Stimulated activated CD4-positive, alpha-beta T cell treated with anti-CD3 and anti-CD28 coated beads, Interleukin-4, amount 100 ng/mL, for 24 hours (primary cell): ENCODE measurements around the gene FBH1.
A peak's percentile ranks its signal among the peaks of the same experiment; 100 is the strongest.
"Not testable (repeated sequence)": the region's sequence is repeated elsewhere in the genome, so short reads cannot be mapped to it uniquely, and the experiment has no call there.

Experiments
- DNase-seq: peaks from one replicate; pipeline ENCODE4 v3.0.0-alpha.2; 2020

The FBH1 gene

DNA sequence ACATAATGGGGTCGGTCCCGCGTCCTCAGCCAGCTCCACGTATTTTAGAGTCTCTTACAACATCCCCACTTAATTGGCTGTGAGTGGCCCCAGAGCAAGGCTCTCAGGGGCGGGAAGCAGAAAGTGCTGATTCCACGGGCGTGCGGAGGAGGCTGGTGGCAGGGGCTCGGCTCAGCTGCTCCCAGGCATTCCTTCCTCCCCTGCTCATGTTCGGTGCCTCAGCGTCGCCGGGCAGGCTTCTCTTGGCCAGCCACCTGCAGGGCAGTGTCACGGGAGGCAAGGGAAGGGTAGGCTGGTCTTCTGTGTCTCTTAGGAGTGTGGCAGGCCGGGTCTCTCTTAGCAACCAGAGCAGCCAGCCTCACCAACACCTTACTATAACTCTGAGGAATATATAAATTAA lies 53.5 kb downstream of the FBH1 start:
- no peak for DNase-seq

DNA sequence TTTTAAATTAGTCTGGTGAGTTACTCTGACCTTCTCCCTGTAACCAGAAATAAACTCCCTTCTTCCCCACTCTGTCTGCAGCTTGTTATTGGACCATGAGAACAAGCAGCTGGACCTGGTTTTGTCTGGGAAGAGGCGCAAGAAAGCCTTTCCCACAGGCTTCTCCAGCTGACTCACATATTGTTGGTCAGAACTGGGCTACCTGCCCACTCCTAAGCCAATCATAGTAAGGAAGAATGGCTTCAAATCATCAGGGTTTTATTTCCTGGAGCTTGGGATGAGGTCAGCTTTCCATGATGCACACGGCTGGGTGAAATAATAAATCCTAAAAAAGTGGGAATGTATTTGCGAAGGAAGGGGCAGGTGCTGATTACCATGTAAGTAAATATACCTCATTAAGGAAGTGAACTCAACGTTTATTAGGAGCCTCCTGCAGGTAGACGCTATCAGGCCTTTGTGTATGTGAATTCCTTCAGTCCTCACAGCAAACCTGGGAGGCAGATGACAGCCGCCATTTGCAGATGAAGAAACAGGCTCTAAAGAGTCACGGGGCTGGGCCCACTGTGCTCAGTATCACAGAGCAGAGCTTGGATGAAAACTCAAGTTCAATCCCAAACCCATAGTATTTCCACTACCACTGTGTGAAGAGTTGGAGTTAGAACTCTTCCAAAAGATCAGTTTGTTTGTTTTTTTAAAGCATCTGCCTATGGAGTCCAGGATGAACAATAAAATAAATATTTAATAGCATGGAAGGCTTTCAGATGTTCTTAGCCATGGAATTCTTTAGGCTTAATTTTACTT lies 54.5 kb downstream of the FBH1 start:
- no peak for DNase-seq

DNA sequence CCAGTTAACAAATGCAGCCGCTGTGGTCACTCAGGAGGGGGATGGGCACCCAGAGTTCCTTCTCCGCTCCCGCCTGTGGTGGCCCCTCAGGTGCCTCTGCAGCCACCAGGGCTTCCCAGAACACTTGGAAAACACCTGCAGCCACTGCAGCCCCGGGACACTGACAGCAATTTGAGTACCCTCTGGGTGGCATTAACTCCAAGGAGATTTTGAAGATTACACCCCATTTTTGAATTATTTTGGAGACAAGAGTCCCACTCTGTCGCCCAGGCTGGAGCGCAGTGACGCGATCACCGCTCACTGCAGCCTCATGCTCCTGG lies 55.1 kb downstream of the FBH1 start:
- DNase-seq: no peak

DNA sequence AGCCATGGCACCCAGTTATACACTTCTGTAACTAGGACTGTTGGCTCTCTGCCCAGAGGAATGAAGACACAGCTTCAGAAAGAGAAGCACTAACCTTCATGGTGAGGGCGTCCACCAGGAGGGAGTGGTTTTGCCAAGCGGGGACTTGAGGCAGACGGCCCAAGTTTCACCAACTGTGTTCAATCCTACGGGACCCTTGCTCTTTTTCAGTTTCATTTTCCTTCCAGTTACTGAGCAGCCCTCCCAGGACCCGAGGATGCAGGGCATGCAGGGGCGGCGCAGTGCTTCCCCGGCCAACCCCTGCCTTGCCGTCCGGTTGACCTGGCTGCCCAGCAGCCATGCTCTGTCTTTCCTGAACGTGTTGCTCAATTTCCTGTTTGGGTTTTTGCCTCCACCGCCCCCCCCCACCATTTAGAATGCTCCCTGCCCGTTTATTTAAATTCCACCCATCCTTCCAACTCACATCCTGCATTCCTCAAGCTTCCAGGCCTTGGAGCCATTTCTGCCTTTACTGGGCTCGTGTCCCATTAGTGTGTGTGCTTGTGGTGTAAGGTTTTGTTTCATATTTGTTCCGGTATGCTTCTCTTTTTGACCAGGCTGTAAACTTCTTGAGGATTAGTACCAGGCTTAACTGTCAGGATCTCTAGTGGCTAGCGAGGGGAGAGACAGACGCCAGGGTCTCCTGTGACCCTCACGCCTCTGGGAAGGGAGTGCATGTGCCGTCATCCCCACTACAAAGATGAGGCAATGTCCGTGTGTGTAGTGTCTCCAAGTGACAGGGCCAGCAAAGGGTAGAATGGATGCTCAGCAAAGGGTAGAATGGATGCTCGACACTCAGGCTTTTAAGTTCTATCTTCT lies 55.7 kb downstream of the FBH1 start:
- DNase-seq: no peak

DNA sequence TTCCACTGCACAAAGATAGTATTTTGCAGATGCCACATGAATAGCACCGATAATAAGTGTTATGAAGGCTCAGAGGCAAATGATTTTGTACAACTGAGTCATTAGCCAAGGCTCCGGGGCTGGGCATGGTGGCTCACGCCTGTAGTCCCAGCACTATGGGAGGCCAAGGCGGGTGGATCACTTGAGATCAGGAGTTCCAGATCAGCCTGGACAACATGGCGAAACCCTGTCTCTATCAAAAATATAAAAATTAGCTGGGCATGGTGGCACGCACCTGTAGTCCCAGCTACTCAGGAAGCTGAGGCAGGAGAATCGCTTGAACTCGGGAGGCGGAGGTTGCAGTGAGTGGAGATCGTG lies 56.4 kb downstream of the FBH1 start:
- DNase-seq: not testable (repeated sequence)

DNA sequence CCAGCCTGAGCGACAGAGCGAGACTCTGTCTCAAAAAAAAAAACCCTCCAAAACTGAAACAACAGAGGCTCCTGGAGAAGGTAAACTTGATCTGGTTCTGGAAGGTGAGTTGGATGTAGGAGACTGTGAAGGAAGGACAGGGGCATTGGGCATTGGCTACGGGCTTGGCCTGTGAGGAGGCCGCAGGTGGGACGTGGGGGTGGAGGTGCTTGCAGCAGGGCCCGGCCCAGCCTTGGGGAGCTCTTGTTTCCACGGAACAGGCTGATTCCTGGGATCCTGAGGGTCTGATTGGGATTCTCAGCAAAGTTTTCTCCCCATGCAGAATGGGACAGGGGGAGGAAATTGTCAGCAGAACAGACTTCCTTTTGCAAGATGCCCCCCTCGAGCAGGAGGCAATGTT lies 56.7 kb downstream of the FBH1 start:
- no peak for DNase-seq

DNA sequence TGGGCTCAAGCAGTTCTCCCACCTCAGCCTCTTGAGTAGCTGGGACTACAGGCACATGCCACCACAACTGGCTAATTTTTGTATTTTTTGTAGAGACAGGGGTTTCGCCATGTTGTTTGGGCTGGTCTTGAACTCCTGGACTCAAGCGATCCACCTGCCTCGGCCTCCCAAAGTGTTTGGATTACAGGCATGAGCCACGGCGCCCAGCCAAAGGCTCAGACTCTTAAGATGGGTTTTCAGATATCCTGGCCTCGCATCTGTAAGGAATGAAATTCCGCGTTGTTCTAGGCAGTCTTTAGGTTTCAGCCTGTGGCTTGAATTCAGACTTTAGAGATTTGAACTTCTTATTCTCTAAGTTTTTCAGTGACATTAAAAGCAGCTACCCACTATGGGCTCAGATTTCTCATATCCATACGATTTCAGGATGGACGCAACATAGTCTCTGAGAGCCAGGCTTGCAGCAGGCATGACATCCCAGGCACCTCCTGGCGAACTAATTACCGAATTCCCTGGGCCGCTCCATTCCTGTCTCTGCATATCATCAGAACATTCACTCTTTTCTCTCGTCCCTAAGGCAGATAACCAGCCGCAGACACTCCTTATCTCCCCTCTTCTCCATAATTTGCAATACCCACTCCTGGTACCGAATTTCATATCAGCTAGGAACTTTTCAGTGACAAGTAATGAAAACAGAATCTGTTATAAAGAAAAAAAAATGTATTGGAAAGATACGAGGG lies 57.6 kb downstream of the FBH1 start:
- no peak for DNase-seq

DNA sequence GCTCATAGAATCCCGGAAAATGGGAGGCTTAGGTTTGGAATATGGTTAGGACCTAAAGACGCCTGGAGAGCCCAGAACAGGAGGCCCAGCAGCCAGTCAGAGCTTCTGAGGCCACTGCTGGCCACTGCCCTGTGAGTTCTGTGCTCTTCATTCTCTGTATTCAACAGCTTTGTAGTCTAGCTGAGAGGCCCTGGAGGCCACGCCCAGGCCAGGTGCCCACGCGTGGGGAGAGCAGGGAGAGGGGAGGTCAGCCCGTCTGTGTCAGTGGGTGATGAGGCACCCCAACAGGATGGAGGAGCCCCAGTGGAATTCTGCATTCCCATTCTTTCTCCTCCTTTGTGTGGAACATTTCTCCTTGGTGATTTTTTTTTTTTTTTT lies 58.2 kb downstream of the FBH1 start:
- DNase-seq: no peak

DNA sequence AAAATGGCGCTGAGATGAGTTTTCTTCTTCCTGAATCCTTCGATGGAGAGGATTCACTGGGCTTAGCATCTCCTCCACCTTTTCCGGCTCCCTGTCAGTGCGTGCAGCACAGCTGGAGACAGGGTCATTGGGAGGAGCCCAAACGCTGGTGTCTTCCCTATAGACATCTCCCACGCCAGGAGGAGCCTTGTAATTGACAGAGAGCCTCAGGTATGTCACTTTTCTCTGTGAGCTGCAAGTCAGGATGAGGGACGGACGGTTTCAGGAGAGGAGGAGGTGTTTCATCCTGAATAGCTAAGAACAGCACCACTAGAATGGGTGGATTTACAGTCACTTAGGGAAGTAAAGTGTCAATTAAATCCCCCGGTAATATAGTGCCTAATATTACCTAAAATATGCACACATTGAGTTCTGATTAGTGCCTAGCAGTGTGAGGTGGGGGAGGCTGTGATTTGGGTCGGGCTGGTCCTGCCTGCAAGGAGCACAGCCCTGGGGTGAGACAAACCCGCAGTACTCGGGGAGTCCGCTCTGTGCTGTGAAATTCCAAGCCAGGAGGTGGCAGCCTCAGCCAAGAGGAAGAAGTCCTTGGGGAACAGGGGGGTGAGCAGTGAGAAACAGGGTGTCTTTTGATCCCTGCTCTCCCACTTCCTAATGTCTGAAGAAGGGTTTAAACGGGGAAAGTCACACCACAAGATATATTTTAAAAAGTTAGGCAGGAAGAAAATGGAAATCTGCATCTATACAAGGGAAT lies 59.1 kb downstream of the FBH1 start:
- DNase-seq: peak; percentile 42

DNA sequence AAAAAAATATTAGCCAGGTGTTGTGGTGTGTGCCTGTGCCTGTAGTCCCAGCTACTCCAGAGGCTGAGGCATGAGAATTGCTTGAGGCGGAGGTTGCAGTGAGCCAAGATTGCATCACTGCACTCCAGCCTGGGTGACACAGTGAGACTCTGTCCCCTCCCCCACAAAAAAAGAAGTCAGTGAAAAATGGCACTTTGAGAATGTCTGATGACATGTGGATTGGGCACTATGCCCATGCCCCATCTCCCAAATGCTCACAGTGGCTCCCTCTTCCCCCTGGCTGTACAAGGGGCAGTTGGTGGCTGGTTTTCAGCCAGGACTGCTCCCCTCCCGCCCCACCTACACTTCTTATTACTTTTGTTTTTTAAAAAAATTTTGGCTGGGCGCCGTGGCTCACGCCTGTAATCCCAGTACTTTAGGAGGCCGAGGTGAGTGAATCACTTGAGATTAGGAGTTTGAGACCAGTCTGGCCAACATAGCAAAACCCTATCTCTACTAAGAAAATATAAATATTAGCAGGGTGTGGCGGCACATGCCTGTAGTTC lies 61.2 kb downstream of the FBH1 start:
- DNase-seq: no peak

DNA sequence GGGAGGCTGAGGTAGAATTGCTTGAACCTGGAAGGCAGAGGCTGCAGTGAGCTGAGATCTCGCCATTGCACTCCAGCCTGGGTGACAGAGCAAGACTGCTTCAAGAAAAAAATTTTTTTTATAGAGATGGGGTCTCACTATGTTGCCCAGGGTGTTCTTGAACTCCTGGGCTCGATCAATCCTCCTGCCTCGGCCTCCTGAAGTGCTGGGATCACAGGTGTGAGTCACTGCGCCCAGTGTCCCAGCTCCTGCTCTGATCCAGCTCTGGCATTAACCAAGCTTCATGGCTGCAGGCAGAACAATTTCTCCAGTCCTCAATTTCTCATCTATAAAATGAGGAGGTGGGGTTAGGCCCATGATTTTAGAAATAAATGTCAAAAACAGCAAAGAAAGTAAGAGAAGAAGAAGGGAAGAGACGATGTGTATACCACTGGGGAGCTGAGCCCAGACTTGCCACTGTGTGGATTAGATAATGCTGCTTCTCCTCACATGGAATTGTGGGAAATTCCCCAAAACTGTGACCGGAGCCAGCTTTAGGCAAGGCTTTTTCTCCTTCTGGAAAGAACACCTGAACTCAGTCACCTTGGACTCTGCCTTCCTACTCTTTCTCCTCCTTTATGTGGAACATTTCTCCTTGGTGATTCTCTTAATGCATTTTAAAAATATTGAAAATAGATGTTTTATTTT lies 61.8 kb downstream of the FBH1 start:
- DNase-seq: no peak

DNA sequence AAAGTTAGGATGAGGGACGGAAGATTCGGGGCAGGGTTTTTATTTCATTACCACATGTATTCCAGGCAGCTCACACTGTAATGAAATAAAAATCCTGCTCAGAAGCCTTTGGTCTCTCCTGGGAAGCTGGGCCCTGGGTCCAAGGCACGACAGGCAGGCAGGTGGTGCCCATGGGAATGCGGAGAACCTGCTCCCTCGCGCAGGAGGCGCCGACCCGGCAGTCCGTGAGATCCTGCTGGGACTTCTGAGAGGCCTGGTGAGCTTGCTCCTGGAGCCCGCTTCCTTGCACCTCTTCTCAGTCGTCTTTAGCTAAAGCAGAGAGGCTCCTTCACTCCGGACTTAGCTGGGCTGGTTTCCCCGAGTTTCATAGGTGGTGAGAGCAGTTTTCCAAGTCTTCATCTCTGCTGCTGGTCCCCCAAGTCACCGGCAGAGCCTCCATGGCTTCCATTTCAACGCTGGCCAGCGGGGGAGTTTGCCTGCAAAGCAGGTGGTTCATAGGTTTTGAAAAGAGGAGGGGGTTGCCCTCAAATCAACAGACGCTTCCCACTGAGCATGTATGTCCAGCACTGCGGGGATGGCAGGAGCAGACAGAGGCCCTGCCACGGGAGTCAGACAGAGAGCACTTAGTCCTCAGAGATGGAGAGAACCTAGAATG lies 62.8 kb downstream of the FBH1 start:
- no peak for DNase-seq

DNA sequence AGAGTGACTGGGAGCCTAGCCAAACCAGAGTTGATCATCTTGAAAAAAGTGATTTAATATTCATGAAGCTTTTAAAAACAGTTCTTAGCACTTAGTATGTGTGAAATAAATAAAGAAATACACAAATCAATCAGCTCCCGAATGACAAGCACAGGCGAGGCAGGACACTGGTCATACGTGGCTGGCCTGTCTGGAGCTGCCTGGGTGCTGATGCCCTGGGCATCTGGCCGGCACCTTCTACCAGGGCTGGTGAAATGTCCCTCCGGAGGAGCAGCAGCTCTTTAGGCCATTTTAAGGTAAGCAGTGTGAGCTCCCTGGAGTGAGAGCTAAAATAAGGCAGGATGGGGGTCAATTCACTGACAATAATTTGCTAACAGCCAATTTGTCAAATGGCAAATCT lies 63.6 kb downstream of the FBH1 start:
- no peak for DNase-seq

DNA sequence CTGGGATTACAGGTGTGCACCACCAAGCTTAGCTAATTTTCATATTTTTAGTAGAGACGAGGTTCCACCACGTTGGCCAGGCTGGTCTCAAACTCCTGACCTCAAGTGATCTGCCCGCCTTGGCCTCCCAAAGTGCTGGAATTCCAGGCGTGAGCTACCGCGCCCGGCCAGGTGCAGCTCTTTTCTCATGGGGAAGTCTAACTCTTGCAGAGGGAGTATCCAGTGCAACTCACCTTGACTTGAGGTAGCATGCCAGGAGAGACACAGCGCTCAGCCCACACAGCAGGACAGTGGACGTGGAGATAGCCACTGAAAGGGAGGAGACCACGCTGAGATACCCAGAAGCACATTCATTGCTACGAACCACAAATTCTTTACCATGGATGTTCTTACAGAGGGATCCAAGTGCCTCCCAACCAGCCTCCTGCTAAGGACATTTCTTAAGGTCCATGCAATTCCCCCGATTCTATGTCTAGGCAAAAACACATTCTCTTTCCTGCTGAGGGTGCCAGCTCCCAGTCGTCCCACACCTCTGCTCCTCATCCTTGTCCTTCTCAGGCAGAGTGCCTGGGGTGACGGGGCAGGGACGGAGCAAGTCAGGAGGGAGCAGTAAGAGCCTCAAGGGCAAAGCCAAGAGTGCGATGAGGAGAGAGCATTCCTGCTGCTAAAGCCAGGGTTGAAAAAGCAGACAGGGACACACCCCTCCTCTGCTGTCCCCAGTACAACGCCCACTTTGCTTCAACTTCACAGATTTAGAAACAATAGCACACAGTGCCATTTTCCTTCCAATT lies 66.3 kb downstream of the FBH1 start:
- DNase-seq: no peak

DNA sequence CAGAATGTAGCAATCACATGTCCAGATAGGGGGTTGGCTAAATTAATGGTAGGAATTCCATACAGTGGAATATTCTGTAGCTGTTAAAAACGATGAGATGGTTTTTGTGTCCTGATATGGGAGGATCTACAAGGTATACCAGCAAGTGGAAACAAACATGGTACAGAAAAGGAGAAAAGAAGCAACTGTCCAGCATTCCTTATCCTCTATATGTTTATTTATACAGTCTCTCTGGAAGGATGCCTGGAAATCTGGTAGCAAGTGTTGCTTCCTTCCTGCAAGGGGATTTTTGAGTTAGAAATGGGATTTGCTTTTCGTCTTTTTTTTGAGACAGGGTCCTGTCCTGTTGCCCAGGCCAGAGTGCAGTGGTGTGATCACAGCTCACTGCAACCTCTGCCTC lies 68.0 kb downstream of the FBH1 start:
- no peak for DNase-seq

DNA sequence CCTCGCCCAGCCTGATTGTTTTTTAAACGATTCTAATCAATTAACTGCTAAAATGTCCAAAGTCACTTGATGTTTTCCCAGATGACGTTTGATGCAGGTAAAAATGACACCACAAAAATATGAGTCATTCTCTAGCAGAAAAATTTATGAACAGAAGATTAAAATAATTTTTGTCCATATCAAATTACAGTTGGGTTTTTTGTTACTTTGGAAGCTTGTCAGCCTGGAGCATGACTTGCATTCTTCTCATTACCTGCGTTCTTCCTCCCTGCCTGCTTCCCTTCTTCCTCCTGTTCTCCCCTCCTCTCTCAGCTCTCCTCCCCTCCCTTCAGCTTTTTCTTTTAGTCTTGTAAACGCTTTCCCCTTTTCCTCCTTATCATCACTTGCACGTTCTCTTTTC lies 68.6 kb downstream of the FBH1 start:
- no peak for DNase-seq

DNA sequence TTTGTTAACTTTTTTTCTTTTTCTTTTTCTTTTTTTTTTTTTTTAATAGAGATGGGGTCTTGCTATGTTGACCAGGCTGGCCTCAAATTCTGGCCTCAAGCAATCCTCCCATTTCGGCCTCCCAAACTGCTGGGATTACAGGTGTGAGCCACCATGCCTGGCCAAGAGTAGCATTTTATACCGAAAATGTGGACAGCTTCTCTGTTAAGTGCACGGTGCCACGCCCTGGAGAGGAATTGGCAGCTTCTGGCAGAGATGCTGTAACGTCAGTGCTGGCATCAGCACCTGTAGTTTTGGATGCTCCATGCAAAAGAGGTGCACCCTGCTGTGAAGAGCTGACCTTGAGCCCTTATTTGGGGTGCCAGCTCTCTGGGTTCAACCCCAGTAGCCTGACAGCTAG lies 69.1 kb downstream of the FBH1 start:
- DNase-seq: no peak

DNA sequence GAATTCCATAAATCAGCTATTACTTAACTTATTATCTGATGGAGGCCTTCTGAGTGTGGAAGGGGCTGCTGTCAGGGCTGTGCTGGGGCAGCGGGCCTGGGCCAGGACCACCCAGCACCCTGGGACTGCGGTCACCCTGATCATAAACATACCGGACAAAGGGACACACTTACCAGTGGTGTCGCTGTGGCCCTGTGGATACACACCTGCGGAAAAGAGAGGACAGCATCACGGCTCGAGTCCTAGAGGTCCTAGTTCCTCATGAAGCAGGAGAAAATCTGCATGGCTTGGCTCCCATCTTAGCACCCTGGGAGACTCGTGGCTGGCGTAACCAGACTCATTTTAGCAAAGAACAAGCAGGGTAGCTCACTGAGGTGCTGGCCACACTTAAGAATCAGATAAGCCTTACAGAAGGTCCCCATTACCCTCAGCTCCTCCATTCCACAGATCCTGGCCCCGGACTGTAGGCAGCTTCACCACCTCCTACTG lies 69.6 kb downstream of the FBH1 start:
- DNase-seq: no peak

DNA sequence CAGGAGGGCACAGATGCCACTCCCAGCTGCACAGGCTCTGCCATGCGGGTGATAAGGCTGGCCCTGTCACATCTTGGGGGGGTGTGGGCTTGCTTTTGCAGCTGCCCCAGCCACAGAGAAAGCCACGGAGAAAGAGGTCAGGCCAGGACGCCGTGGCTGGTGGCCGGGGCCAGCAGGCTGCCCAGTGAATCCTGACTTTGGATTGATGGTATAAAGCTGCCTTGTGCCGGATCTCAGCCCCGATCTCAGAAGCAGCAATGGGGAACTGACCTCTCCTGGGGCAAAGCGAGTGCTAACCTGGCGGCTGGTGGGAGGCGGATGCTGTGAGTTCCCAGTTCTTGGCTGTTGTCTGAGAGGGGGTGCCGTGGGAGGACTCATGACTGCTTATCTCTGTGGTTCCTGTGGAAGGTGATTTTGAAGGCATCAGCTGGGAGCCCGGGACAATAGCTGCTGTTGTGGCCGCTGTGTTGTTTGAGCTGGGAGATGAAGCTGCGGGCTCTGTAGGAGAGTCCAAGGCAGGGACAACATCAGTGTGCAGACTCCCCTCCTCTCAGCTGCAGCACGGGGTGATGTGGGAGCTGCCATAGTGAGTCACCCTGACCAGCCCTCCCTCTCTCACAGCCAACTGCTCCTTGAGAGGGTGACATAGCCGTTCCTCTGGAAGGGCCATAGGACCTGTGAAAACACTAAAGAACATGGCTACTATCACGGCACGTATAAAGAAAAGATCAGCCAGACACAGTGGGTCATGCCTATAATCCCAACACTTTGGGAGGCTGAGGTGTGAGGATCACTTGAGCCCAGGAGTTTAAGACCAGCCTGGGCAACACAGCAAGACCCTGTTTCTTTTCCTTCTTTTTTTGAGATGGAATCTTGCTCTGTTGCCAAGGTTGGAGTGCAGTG lies 70.3 kb downstream of the FBH1 start:
- no peak for DNase-seq

DNA sequence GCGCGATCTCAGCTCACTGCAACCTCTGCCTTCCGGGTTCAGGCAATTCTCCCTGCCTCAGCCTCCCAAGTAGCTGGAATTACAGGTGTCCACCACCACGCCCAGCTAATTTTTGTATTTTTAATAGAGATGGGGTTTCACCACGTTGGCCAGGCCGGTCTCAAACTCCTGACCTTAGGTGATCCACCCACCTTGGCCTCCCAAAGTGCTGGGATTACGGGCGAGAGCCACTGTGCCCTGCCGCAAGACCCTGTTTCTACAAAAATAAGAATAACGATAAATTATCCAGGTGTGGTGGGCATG lies 70.9 kb downstream of the FBH1 start:
- DNase-seq: not testable (repeated sequence)
